ENCODE results near the gene KRT86.

- no peak for TF ChIP-seq CTCF (conservative IDR thresholded peaks at IDR 0.05 in 1 of 2, IDR thresholded peaks at IDR 0.05 in 1 of 2; ENCODE audit: low read depth in 1 of 2, low read length in 2 of 2)
- TF ChIP-seq EZH2 (IDR thresholded peaks at IDR 0.05; ENCODE audit: low read length, missing control alignments), result no peak
Observed at GRCh38 chr12:52226446-52226845, 48.0 kb upstream of the KRT86 start.
